Gastrocnemius medialis (tissue), 4 donors: ENCODE data around the gene ITPR1.

Experiments
- POLR2A ChIP-seq, 2 donors: fragments of 450-650 bp; IDR thresholded peaks; one replicate each; pipeline ENCODE4 v1.6.1; 2017; ENCODE audit warnings: antibody characterized with exemption in 2 of 2, mild to moderate bottlenecking in 2 of 2, moderate library complexity in 2 of 2
- TF ChIP-seq, protein P1 (sequence below), 5 experiments: fragments of 450-650 bp in 3 of 5; fragments of 200-600 bp in 2 of 5; sonication (generic) in 2 of 5; IDR thresholded peaks in 4 of 5; conservative IDR thresholded peaks in 1 of 5; 1 replicate in 4 of 5; 2 replicates in 1 of 5; pipeline ENCODE4 v1.5.1; 2016 to 2019; ENCODE audit warnings: antibody characterized with exemption in 5 of 5, mild to moderate bottlenecking in 3 of 5, moderate library complexity in 3 of 5

DNA sequence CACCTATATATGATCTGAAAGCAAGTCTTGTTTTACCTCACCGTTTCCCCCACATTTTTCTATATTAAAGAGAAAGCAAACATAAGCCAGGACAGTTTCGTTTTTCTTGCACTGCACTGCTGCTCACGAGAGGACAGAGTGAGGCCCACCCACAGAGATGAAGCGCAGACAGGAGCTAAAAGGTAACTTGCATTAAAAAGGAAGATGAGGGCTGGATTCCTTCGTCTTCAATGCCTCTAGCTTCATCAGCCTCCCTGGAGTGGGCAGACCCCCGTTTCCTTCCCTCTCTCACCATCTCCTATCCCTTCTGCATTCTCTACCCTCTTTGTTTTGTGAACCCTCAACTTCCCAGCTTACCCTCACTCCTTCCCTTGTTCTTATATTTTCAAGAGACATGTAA lies 45.0 kb upstream of the ITPR1 start:
- TF ChIP-seq, protein P1, sequence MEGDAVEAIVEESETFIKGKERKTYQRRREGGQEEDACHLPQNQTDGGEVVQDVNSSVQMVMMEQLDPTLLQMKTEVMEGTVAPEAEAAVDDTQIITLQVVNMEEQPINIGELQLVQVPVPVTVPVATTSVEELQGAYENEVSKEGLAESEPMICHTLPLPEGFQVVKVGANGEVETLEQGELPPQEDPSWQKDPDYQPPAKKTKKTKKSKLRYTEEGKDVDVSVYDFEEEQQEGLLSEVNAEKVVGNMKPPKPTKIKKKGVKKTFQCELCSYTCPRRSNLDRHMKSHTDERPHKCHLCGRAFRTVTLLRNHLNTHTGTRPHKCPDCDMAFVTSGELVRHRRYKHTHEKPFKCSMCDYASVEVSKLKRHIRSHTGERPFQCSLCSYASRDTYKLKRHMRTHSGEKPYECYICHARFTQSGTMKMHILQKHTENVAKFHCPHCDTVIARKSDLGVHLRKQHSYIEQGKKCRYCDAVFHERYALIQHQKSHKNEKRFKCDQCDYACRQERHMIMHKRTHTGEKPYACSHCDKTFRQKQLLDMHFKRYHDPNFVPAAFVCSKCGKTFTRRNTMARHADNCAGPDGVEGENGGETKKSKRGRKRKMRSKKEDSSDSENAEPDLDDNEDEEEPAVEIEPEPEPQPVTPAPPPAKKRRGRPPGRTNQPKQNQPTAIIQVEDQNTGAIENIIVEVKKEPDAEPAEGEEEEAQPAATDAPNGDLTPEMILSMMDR (IDR thresholded peaks at IDR 0.05 in 4 of 5, conservative IDR thresholded peaks at IDR 0.05 in 1 of 5) = no peak
- TF ChIP-seq POLR2A (IDR thresholded peaks at IDR 0.05) = no peak
